ENCODE results near the gene MRPS24. TPM values are rescaled to one million over a fixed set of nuclear protein-coding genes. Genes with fewer than 3 reads are reported as not detected.

Gene MRPS24
- total RNA-seq, 1 experiment from 2014 or later, result 156 TPM

DNA sequence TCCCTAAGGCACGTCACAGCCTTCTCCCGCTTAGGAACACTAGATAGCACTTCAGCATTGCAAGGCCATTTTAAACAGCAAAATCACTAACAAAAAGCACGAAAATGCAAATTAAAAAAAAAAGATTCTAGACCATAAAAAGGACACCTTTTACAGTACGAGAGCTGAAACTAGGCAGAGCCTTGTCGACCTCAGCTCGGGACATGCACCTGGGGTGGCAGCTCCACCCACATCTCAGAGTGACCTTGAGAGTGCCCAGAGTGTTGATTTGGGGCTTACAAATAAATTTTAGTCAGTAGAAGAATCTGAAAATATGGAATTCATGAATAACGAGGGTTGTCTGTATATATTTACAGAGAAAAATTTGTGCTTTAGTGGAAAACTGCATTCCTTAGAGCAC lies 1.1 kb downstream of the MRPS24 start:
- ATAC-seq, result no peak
- H3K9ac ChIP-seq (ENCODE audit: low read length), result peak overlapping the region; percentile 77
- peaks cover 11% of the 10 kb centered on the region for H3K79me2 ChIP-seq (ENCODE audit: insufficient read depth, low read length)
- H3K4me2 ChIP-seq (ENCODE audit: low read length), result peak overlapping the region; percentile 90
- H3K9me2 ChIP-seq (ENCODE audit: insufficient read depth), result no peaks in the 10 kb centered on the region
- BruUV-seq (replicated peaks), result no TSS peak
- POLR2A ChIA-PET, result no interaction called here
- no peak for TF ChIP-seq RAD21 (IDR thresholded peaks at IDR 0.05; ENCODE audit: low read depth)
- TF ChIP-seq ZFX (IDR thresholded peaks at IDR 0.05), result no peak
- TF ChIP-seq EZH2 (IDR thresholded peaks at IDR 0.05), result no peak
- no peak for TF ChIP-seq ZNF274 (IDR thresholded peaks at IDR 0.05; ENCODE audit: low read depth, low read length)
- TF ChIP-seq, protein P1, sequence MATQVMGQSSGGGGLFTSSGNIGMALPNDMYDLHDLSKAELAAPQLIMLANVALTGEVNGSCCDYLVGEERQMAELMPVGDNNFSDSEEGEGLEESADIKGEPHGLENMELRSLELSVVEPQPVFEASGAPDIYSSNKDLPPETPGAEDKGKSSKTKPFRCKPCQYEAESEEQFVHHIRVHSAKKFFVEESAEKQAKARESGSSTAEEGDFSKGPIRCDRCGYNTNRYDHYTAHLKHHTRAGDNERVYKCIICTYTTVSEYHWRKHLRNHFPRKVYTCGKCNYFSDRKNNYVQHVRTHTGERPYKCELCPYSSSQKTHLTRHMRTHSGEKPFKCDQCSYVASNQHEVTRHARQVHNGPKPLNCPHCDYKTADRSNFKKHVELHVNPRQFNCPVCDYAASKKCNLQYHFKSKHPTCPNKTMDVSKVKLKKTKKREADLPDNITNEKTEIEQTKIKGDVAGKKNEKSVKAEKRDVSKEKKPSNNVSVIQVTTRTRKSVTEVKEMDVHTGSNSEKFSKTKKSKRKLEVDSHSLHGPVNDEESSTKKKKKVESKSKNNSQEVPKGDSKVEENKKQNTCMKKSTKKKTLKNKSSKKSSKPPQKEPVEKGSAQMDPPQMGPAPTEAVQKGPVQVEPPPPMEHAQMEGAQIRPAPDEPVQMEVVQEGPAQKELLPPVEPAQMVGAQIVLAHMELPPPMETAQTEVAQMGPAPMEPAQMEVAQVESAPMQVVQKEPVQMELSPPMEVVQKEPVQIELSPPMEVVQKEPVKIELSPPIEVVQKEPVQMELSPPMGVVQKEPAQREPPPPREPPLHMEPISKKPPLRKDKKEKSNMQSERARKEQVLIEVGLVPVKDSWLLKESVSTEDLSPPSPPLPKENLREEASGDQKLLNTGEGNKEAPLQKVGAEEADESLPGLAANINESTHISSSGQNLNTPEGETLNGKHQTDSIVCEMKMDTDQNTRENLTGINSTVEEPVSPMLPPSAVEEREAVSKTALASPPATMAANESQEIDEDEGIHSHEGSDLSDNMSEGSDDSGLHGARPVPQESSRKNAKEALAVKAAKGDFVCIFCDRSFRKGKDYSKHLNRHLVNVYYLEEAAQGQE (IDR thresholded peaks at IDR 0.05; ENCODE audit: low read depth), result no peak
- TF ChIP-seq, protein P2, sequence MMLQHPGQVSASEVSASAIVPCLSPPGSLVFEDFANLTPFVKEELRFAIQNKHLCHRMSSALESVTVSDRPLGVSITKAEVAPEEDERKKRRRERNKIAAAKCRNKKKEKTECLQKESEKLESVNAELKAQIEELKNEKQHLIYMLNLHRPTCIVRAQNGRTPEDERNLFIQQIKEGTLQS (IDR thresholded peaks at IDR 0.05), result no peak
- TF ChIP-seq EGR1 (IDR thresholded peaks at IDR 0.05; ENCODE audit: low read depth), result no peak
- no peak for TF ChIP-seq CEBPB (IDR thresholded peaks at IDR 0.05; ENCODE audit: low read depth)
- TF ChIP-seq POLR2AphosphoS5 (IDR thresholded peaks at IDR 0.05; ENCODE audit: low read depth, low read length), result no peak
- no peak for TF ChIP-seq YY1 (IDR thresholded peaks at IDR 0.05; ENCODE audit: extremely low read depth, insufficient replicate concordance, low read depth, low read length)
- no peak for TF ChIP-seq EZH2phosphoT487 (IDR thresholded peaks at IDR 0.05; ENCODE audit: borderline replicate concordance)
- no peak for TF ChIP-seq SIN3A (IDR thresholded peaks at IDR 0.05; ENCODE audit: low read depth)
- TF ChIP-seq CBX3 (IDR thresholded peaks at IDR 0.05; ENCODE audit: low read depth), result no peak
- no peak for TF ChIP-seq SRF (IDR thresholded peaks at IDR 0.05; ENCODE audit: low read depth)
- TF ChIP-seq SP1 (IDR thresholded peaks at IDR 0.05; ENCODE audit: low read depth), result no peak
- TF ChIP-seq JUND (IDR thresholded peaks at IDR 0.05), result no peak
- TF ChIP-seq, protein P3, sequence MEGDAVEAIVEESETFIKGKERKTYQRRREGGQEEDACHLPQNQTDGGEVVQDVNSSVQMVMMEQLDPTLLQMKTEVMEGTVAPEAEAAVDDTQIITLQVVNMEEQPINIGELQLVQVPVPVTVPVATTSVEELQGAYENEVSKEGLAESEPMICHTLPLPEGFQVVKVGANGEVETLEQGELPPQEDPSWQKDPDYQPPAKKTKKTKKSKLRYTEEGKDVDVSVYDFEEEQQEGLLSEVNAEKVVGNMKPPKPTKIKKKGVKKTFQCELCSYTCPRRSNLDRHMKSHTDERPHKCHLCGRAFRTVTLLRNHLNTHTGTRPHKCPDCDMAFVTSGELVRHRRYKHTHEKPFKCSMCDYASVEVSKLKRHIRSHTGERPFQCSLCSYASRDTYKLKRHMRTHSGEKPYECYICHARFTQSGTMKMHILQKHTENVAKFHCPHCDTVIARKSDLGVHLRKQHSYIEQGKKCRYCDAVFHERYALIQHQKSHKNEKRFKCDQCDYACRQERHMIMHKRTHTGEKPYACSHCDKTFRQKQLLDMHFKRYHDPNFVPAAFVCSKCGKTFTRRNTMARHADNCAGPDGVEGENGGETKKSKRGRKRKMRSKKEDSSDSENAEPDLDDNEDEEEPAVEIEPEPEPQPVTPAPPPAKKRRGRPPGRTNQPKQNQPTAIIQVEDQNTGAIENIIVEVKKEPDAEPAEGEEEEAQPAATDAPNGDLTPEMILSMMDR (IDR thresholded peaks at IDR 0.05 in 2 of 3, conservative IDR thresholded peaks at IDR 0.05 in 1 of 3; ENCODE audit: borderline replicate concordance in 1 of 3, insufficient read depth in 1 of 3, low read depth in 2 of 3, low read length in 2 of 3), result no peak
- intact Hi-C loops (cut with micrococcal nuclease), result no loop called here
- H3K4me3 ChIP-seq (replicated peaks in 1 of 2; ENCODE audit: low read depth in 1 of 2, low read length in 2 of 2), result peak overlapping the region; percentile 89 to 90
- no peak overlapping the region for H2AFZ ChIP-seq (ENCODE audit: low read depth, low read length, poor library complexity, severe bottlenecking)
- no peak overlapping the region for H3K27ac ChIP-seq (ENCODE audit: low read depth, low read length)
- CTCF ChIA-PET, result no interaction called here
- H3K9me3 ChIP-seq (ENCODE audit: control insufficient read depth in 1 of 2, insufficient read depth in 1 of 2, low read depth in 1 of 2, low read length in 2 of 2), result no peaks in the 10 kb centered on the region
- RAD21 ChIA-PET (ENCODE audit: low non-redundant PET in 1 of 2, low total read pairs in 2 of 2, uncharacterized antibody in 2 of 2, unreplicated experiment in 2 of 2), result no interaction called here
- DNase-seq (ENCODE audit: low read depth, low spot score), result no peak
- H3K4me1 ChIP-seq (ENCODE audit: control insufficient read depth in 1 of 2, insufficient read depth in 2 of 2, low read length in 2 of 2), result peaks cover 6 to 27% of the 10 kb centered on the region in 2 experiments; a peak in 3 of 4 replicates
- peaks cover 9 to 12% of the 10 kb centered on the region in 2 experiments; a peak in 3 of 4 replicates for H3K36me3 ChIP-seq (ENCODE audit: control insufficient read depth in 1 of 2, insufficient read depth in 2 of 2, low read length in 2 of 2)
- no peaks in the 10 kb centered on the region for H4K20me1 ChIP-seq (ENCODE audit: insufficient read depth)
- no peaks in the 10 kb centered on the region for H3K27me3 ChIP-seq (ENCODE audit: insufficient read depth, low read length)
